Endodermal cell (in vitro differentiated cells): ENCODE data around the gene ZRSR2. TPM values are rescaled to one million over a fixed set of nuclear protein-coding genes. Genes with fewer than 3 reads are reported as not detected.

Source experiments
- DNase-seq: peaks from one replicate; pipeline ENCODE4 v3.0.0-alpha.2; 2017
- H3K27ac ChIP-seq: 2 replicates; pipeline ENCODE4 v1.5.1; 2013; ENCODE audit warnings: mild to moderate bottlenecking, low read depth, low read length, moderate library complexity
- H3K27me3 ChIP-seq: 2 replicates; pipeline ENCODE4 v1.6.1; 2013; ENCODE audit warnings: mild to moderate bottlenecking, low read length, moderate library complexity; ENCODE audit not compliant: insufficient read depth, control insufficient read depth, poor library complexity, severe bottlenecking
- H3K36me3 ChIP-seq: 2 replicates; pipeline ENCODE4 v1.7.0; 2013; ENCODE audit warnings: mild to moderate bottlenecking, low read length, moderate library complexity; ENCODE audit not compliant: control insufficient read depth, insufficient read depth
- H3K4me1 ChIP-seq: one replicate; pipeline ENCODE4 v1.7.0; 2013; ENCODE audit warnings: low read length; ENCODE audit not compliant: control insufficient read depth, insufficient read depth
- H3K4me3 ChIP-seq: 2 replicates; pipeline ENCODE4 v1.5.1; 2013; ENCODE audit warnings: mild to moderate bottlenecking, low read length, moderate library complexity
- H3K9ac ChIP-seq: 2 replicates; pipeline ENCODE4 v1.6.1; 2013; ENCODE audit warnings: mild to moderate bottlenecking, low read length, moderate library complexity; ENCODE audit not compliant: poor library complexity, severe bottlenecking; ENCODE audit errors: extremely low read depth
- H3K9me3 ChIP-seq: 2 replicates; pipeline ENCODE4 v1.6.1; 2013; ENCODE audit warnings: mild to moderate bottlenecking, low read length, moderate library complexity; ENCODE audit not compliant: control insufficient read depth
- H3K27ac Mint-ChIP-seq: 2 replicates; pipeline ENCODE4 v1.8.0; 2020; ENCODE audit warnings: mixed read lengths
- H3K27me3 Mint-ChIP-seq: 2 replicates; pipeline ENCODE4 v1.8.0; 2021; ENCODE audit warnings: mild to moderate bottlenecking, mixed read lengths; ENCODE audit not compliant: insufficient read depth
- H3K36me3 Mint-ChIP-seq: 2 replicates; pipeline ENCODE4 v1.8.0; 2020; ENCODE audit warnings: low read depth, mixed read lengths
- H3K4me1 Mint-ChIP-seq: 2 replicates; pipeline ENCODE4 v1.8.0; 2020; ENCODE audit warnings: mixed read lengths
- H3K4me3 Mint-ChIP-seq: 2 replicates; pipeline ENCODE4 v1.8.0; 2020; ENCODE audit warnings: mild to moderate bottlenecking, moderate library complexity, mixed read lengths
- H3K9me3 Mint-ChIP-seq: 2 replicates; pipeline ENCODE4 v1.8.0; 2020; ENCODE audit warnings: mild to moderate bottlenecking, mixed read lengths
- CTCF ChIP-seq: fragments of 200-600 bp; sonication (generic); conservative IDR thresholded peaks from 2 replicates; pipeline ENCODE4 v1.5.0; 2021; ENCODE audit warnings: antibody characterized with exemption, mild to moderate bottlenecking
- WGBS, 2 experiments: methylation state at CpG; one replicate each; pipeline versions ENCODE4 v1.1.5 to v1.1.7; 2013; ENCODE audit warnings: missing lambda C conversion rate in 2 of 2, mixed read lengths in 1 of 2; ENCODE audit not compliant: insufficient coverage in 1 of 2, insufficient read length in 1 of 2; 5-methylcytosine and 5-hydroxymethylcytosine counted together
- total RNA-seq, 2 donors: library from RNA; stranded (reverse); fragmentation: NEBNext Ultra II Directional in 1 of 2; extraction: Animal tissue kit (Norgen Biotek cat#: 25700) in 1 of 2; gene quantifications; 2 replicates in 1 of 2; 3 replicates in 1 of 2; pipeline ENCODE4 v1.2.1, GENCODE V29; 2021

Gene ZRSR2
- total RNA-seq, 2 donors from 2014 or later = 7.3 to 18.1 TPM

- Histone ChIP-seq H3K27ac (no peak overlapping the region), H3K9me3 (no peaks in the 10 kb centered on the region), H3K36me3 (peaks cover 13% of the 10 kb centered on the region), H3K27me3 (no peaks in the 10 kb centered on the region), H3K9ac (no peak overlapping the region), H3K4me1 (no peaks in the 10 kb centered on the region), H3K4me3 (no peak overlapping the region)
- Mint-ChIP-seq H3K36me3 (peaks cover 36% of the 10 kb centered on the region), H3K4me3 (no peak overlapping the region), H3K9me3 (peaks cover 16% of the 10 kb centered on the region), H3K4me1 (peaks cover 70% of the 10 kb centered on the region), H3K27ac (no peak overlapping the region), H3K27me3 (no peaks in the 10 kb centered on the region)
- no peak for TF ChIP-seq CTCF
- 100% methylated on average over 3 of the region's 5 CpGs; no CpG with 5 or more reads in 1 of the 2 experiments for WGBS, 2 experiments
- no peak for DNase-seq
Measured at GRCh38 chrX:15750611-15751154, 39.6 kb upstream of the ZRSR2 start.

DNA sequence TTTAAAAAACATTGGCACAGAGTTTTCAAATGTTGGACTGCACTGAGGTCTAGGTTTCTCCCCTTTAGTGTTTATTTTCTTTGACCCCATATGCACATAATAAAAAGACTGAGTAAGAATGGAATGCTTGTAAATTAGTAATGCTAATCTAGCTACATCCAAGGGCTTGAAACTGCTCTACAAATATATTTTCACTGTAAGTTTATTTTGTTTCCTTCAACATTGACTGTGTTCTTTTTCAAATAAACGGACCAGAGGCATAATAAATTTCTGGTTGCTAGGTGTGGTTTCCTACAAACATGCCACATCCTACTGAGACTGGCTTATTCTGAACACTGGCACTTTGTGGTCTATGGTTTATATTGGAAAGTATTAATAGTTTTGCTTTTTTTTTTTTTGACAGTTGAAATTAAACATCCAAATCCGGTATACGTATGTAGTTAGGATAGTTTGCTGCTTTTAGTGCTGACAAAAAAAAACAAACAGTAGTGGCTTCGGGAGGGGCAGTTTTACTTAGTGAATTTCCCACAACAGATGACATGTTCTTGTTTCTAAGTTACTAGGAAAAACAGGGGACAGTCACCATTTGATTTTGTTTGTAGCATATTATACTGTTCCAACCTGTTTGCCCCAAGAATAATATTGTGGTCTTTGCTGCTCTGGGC lies 39.0 kb upstream of the ZRSR2 start:
- no peak overlapping the region for H3K4me3 Mint-ChIP-seq
- no peak overlapping the region for H3K4me3 ChIP-seq
- no peak for TF ChIP-seq CTCF
- no peaks in the 10 kb centered on the region for H3K9me3 ChIP-seq
- H3K27me3 ChIP-seq = no peaks in the 10 kb centered on the region
- DNase-seq = no peak
- H3K4me1 ChIP-seq = no peaks in the 10 kb centered on the region
- no peak overlapping the region for H3K9ac ChIP-seq
- H3K27me3 Mint-ChIP-seq = no peaks in the 10 kb centered on the region
- peaks cover 16% of the 10 kb centered on the region for H3K9me3 Mint-ChIP-seq
- H3K36me3 Mint-ChIP-seq = peaks cover 37% of the 10 kb centered on the region
- H3K4me1 Mint-ChIP-seq = peaks cover 73% of the 10 kb centered on the region
- no peak overlapping the region for H3K27ac Mint-ChIP-seq
- no peak overlapping the region for H3K27ac ChIP-seq
- WGBS, 2 experiments = 88% methylated on average over 3 of the region's 4 CpGs; no CpG with 5 or more reads in 1 of the 2 experiments
- peaks cover 13% of the 10 kb centered on the region for H3K36me3 ChIP-seq

DNA sequence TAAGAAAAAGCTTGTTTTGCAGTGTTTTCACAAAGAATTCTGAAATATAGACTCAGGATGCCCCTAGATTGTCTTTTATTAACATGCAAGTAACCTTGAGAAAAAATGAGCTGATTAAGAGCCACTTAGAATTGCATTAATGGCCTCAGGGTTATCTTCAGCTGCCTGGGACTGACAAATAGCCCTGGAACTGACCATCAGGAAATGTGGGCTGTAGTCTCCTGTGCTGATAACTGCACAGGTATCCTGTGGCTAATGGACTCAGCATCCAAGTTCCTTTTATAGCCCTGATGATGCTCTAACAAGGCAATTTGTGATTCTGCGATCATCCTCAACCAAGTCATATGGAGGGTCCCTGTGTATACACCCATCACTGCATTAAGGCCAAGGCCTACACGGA lies 35.2 kb upstream of the ZRSR2 start:
- WGBS, 2 experiments = 95 to 100% methylated on average over 2 of the region's 2 CpGs
- H3K4me3 Mint-ChIP-seq = no peak overlapping the region
- Histone ChIP-seq H3K36me3 (peaks cover 9% of the 10 kb centered on the region), H3K9me3 (no peaks in the 10 kb centered on the region), H3K9ac (no peak overlapping the region), H3K27me3 (no peaks in the 10 kb centered on the region), H3K4me1 (no peaks in the 10 kb centered on the region), H3K4me3 (no peak overlapping the region), H3K27ac (no peak overlapping the region)
- no peak overlapping the region for H3K27ac Mint-ChIP-seq
- H3K9me3 Mint-ChIP-seq = peaks cover 16% of the 10 kb centered on the region
- H3K36me3 Mint-ChIP-seq = peaks cover 43% of the 10 kb centered on the region
- peaks cover 57% of the 10 kb centered on the region for H3K4me1 Mint-ChIP-seq
- TF ChIP-seq CTCF = no peak
- no peaks in the 10 kb centered on the region for H3K27me3 Mint-ChIP-seq
- DNase-seq = no peak
